Measurements from ENCODE around the gene SART1.
"Not testable (repeated sequence)": the region's sequence is repeated elsewhere in the genome, so short reads cannot be mapped to it uniquely, and the experiment has no call there.

SART1 gene

DNA sequence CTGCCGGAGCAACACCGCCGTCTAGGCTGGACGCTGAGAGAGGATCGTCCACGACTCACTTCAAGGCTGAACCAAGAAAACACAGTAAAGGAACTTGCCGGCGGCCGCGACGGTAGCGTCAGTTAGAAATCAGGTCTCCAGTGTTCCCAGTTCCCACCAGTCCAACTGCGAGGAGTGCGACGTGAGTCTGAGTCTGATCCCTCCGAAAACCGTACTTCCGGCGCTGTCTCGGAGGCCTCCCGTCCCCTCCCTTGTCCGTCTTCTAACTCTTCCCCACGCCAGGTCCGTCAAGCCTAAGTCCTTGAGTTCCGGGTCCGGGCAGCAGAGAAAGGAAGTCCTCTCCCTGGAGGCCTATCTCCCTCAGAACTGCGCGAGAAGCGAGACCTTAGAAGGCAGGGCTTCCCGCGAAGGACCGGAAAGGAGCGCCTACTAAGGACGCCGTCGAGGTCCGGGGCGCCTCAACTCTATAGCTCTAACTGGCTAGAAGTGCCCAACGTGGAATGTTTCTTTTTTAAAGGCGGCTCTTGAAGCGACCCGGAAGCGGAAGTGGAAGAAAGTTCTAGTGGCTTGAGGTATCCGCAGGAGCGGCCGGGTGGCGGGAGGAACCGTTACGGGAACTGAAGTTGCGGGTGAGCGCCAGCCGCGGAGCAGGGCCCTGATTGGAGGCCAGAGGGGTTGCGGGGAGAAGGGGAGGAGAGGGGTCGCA is 40.6 kb downstream of the SART1 start, which contains the start of the genes BANF1 and EIF1AD:
Gene BANF1, plus strand, starts transcription at position 562 of the 706 bp plus-strand sequence. CDS start 748 bp downstream, outside the sequence.
Gene EIF1AD, minus strand, starts transcription at position 216 of the 706 bp plus-strand sequence. CDS start 1,768 bp downstream, outside the sequence.
- DNase-seq, result peak; percentile 95 to 99

DNA sequence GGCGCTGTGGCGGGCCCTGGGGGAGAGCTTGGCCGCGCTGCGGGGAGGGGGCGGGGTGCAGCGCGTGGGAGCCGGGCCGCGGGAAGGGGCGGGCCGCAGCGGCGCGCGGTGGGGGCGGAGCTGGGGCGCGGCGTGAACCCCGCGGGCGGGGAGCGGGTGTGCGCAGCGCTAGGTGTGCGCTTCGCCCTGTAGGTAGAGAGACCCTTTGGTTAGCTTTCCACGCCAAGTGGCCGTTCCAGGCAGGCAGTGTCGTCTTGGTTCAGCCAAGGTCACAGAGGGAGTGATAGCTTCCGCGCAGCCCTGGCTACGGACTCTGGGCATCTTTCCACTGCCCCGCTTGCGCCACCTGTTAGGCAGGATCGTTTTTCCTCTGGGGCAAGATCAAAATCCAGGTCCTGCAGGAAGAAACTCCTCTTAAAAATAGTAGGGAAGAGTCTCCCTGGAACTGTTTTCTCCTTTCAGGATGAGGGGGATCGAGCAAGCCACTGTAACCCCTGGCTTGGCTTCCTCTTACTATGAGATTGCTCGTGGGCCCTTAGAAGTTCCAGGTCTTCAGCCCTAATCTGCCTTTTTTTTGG is 41.2 kb downstream of the SART1 start:
- DNase-seq, result peak in 1 of 2 experiments; percentile 56

DNA sequence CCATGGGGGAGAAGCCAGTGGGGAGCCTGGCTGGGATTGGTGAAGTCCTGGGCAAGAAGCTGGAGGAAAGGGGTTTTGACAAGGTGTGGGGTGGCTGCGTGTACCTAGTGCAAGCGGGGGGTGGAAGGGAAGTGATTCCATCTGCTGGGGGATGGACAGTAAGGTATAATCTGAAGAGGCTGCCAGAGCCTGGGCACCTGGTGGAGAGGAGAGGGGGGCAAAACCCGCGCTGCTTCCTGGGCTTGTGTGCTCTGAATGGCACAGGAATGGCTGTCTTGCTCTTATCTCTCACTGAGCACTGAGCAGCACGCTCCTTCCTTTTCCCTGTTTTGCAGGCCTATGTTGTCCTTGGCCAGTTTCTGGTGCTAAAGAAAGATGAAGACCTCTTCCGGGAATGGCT is 41.8 kb downstream of the SART1 start:
- no peak for DNase-seq

DNA sequence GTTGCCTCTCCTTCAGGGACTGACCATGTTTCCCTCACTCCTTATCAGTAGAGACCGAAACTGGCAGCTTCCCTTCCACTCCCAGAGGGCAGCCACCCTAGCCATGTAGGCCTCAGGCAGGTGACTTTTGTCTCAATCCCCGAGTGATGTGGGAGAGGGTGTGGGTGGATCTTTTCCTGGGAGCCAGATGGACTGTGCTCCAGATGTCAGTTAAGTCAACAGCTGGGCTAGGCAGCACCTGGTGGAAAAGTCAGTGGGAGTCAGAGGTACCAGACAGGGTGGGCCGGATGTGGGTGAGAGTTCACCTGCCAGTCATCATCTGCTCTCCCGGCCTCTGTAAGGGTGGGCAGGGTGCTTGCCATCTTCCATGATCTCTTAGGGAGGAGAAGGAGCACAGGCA is 42.7 kb downstream of the SART1 start:
- DNase-seq, result no peak

DNA sequence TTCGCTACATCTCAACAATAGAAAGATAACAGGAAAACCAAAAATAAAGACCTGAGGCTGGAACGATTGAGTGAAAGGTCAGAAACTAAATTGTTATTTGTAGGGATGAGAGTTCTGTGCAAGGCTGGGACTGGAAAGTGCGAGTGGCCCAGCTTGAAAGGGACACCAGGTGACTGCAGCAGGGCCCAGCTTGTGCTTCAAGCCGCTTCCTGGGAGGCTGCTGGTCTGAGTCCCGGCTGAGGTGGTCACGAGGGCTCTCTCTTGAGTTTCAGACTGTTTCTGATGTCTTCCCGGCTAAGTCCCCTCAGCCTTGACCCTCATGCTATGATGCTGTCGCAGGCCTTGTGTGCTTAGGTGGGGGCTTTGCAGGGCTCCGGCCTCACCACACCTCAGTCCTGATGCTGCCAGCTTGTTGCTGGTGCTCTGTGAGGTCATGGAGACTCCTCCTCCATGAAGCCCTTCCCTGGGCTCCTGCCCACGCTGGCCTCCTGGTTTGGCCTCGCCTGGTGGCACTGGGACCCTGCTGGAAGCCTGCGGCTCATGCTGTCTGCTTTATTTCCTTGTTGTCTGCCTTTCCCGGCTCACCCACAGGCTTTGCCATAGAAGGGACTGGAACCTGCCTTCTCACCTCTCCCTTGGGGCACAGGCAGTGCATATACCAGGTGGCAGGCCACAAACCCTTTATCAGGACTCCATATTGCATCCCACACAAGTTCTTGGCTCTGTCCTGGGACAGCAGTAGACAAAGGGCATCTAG is 44.8 kb downstream of the SART1 start:
- no peak for DNase-seq

DNA sequence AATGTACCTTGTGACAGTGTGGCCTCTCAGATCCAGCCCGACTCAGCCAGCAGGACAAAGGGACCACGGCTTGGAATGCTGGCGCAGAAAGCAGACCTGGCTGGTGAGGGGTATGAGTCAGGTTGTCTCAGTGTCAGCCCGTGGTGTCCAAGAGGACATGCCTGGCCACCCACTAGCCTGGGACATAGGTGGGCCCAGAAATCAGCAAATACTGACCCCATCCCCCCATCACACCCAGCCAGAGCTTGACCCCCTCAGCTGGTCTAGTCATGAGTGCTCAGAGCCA is 45.3 kb downstream of the SART1 start:
- DNase-seq, result no peak

DNA sequence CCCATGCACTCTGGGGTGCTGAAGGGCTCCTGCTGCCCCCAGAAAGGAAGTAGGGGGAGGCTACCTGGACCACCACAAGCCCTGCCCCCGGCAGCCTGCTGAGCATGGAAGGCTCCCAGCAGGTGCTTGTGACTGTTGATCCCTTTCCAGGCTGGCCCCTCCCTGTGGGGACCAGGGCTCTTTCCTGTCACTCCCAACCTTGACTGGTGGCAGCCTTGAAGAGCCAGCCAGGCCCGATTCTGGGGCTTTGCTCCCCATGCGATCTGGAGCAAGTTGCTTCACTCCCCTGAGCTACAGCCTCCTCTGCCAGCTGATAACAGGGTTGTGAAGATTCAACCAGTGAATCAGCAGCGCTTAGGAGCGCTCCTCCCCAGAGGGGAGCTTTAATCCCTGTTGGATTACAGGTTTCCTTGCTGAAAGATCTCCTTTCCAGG is 45.7 kb downstream of the SART1 start:
- no peak for DNase-seq

DNA sequence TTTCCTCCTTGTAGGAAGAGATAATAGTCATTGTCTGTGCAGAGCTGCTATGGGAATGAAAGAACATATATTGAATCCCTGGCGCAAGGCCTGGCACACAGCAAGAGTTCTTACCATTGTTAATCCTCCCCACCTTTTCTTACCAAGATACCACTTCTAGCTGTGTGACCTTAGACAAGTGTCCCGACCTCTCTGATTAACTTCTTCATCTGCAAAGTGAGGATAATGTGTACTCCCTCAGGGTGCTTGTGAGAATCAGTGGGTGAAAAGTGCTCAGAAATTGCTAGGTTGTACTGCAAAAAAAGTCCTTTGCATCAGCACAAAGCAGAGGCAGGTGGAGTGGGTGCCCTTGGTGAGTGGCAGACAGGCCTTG is 46.5 kb downstream of the SART1 start:
- DNase-seq, result no peak

DNA sequence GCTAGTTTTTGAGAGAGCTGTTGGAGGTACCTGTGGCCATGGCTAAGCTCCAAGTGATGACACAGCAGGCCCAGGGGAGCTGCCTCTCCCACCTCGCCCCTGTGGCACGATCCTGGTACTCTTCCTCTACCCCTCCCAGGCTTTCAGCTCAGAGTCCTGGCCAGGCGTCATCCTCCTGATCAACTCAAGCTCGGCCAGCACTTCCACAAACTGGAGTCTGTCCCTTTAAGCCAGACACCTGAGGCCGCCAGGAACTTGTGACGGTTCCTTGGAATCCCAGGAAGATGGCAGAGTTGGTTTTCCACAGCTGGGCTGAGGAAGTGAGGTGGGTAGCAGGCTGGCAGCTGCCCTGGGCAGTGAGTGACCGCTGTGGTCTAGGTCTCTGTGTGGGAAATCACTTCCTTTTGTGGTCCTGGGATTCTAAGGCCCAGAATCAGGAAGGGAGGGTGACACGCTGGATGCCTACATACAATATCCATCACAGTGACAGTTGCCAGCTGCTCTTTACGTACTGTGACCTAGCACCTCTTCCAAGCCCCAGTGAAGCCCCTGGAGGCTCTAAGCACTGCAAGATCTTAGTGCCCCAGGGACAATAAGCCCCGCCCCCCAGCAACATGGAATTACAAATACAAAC is 47.1 kb downstream of the SART1 start:
- DNase-seq, result no peak

DNA sequence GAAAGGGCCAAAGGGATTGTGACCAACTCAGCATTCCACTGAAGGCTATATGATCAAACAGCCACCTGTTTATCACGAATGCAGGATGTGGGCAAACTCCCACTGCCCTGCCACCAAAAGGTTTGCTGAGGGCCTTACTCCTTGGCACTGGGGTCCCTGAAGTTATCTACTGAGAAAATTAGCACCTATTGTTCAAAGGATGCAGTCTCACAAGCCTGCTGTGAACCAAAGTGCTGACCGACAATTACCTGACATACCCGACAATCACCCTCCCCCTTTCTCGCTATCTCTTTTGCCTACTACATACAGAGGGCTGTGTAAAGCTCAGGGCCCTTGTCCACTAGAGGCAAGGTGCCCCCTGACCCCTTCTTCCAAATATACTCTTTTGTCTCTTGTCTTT is 48.5 kb downstream of the SART1 start:
- not testable (repeated sequence) for DNase-seq

DNA sequence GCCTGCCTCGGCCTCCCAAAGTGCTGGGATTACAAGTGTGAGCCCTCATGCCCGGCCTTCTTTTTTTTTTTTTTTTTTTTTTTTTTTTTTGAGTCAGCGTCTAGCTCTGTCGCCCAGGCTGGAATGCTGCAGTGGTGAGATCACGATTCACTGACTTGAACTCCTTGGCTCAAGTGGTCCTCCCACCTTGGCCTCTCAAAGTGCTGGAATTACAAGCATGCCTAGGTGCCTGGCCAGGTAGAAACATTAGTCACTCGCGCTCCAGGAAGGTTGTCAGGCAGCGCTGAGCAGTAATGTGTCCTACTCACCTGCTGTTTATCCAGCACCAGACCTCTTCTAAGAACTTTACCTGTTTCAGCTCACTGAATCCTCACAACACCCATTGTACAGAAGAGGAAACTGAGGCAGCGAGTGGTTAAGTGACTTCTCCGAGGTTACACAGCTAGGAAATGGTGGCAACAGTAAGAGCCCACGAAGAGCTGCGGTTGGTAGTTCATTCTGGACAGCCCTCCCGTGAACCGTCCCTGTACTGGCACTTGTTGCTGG is 49.8 kb downstream of the SART1 start:
- DNase-seq, result no peak

DNA sequence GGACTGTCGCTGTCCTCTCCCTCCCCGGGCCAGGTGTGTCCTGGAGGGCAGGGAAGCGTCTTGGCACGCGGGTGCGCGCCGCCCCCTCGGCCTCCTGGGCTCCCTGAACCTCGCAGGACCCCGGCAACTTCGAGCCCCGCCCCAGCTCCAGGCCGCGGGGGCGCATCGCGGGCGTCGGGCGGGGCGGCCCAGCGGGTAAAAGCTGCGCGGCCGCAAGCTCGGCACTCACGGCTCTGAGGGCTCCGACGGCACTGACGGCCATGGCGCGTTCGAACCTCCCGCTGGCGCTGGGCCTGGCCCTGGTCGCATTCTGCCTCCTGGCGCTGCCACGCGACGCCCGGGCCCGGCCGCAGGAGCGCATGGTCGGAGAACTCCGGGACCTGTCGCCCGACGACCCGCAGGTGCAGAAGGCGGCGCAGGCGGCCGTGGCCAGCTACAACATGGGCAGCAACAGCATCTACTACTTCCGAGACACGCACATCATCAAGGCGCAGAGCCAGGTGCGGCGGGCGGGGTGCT is 50.3 kb downstream of the SART1 start, which contains the start of gene CST6:
Gene CST6, plus strand, starts transcription at position 224 of the 519 bp plus-strand sequence. Its CDS starts 37 bp downstream, at position 261.
- DNase-seq, result no peak

DNA sequence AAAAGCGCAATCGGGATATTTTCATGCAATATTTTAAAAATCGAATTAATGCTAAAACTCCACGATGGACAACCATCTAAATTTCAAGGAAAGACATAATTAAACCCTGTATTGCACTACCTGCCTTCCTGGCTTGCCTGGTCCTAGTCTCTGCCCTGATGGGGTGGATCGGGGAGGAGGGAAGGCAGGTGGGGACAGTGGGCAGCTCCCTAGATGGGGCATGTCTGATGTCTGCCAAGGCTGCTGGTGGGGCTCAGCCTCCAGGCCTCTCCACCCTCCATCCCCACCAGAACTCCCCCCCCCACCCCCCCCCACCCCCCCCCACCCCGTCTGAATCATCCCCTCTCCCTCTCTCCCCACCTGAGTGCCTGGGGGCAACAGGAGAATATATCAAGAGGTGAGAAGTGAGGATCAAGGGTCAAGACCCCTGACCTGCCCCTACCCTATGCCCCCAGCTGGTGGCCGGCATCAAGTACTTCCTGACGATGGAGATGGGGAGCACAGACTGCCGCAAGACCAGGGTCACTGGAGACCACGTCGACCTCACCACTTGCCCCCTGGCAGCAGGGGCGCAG is 50.9 kb downstream of the SART1 start:
- no peak for DNase-seq

DNA sequence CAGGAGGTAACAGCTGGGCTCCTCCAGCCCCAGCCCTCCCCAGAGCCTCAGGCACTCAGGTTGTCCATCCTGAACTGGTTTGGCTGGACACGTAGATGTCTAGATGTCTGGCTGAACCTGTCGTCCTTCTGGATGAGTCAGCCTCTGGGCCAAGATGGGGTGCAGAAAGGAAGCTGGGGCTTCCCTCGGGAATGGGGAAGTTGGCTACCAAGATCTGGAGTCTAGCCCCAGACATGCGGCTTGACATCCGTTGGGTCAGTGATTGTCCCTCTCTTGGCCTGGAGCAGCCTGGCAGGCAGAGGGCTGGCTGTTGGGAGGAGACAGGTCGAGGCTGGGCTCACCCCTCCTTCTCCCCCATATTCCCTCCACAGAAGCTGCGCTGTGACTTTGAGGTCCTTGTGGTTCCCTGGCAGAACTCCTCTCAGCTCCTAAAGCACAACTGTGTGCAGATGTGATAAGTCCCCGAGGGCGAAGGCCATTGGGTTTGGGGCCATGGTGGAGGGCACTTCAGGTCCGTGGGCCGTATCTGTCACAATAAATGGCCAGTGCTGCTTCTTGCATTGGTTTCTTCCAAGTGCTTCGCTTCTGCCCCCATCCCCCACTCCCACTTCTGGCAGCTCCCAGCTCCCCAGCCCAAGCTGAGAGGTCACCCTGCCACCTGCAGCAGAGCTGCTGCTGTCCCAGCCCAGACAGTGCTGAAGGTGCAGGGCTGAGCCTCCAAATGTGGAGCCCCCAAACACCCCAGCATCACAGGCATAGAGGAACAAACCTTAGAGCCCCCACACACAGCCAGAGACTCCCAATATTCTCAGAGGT is 51.6 kb downstream of the SART1 start:
- no peak for DNase-seq

DNA sequence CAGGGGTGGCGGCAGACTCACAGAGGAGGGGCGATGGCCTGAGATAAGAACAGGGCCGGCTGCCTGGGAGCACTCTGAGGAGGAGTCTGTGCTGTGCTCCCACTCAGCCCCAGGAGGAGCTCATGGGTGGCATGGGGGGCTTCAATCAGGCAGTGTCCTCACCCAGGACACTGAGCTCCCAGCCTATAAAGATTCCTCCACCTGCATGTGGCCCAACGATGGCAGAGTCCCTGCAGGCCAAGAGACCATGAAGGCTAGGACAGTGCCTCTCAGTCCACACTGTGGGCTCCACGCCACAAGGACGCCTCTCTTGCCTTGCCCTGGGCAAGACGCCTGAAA is 52.2 kb downstream of the SART1 start:
- no peak for DNase-seq

DNA sequence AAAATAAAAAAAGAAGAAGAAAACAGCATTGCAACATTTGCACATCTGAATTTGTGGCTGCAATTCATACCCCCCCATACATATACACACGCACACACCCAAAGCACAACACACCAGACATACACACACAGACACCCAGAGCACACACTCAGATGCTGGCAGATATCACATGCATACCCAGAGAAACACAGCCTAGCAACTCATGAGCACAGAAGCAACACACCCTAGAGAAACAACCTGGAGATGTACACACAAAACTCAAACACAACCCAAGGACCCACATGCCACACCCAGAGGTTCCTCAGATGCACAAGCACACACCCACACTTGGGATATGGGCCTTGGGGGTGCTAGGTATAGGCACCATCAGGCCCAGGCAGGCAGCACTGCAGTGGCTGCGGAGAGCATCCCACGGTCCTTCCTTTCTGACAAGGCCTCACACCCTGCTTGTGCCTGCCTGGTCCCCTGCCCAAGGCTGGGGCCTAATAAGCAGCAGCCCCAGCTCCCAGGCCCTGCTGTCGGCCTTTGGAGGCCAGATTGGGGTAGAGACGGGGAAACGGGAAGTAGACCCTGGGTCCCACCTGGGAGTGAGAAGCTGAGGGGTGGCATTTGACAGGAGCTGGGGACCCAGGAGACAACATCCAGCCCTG is 53.4 kb downstream of the SART1 start:
- peak in 1 of 2 experiments; percentile 68 for DNase-seq

DNA sequence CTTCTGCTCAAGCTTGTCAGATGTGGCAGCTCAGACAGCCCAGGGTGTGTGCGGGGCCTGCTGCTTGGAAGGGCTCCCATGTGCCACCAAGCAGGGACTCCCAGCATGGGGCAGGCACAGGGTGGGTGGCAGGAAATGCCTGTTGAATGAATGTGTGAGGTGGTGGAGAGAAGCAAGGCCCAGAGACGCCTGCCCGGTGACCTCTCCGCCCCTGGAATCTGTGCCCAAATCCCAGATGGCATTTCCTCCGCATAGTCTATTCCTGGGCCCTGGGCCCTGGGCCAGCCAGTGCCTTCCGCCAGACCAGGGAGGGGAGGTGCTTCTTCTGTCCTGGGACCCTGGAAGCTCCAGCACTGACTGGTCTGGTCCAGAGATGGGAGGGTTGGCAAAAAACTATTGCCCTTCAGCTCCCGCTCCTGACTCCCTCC is 53.9 kb downstream of the SART1 start:
- DNase-seq, result peak; percentile 95 to 97

DNA sequence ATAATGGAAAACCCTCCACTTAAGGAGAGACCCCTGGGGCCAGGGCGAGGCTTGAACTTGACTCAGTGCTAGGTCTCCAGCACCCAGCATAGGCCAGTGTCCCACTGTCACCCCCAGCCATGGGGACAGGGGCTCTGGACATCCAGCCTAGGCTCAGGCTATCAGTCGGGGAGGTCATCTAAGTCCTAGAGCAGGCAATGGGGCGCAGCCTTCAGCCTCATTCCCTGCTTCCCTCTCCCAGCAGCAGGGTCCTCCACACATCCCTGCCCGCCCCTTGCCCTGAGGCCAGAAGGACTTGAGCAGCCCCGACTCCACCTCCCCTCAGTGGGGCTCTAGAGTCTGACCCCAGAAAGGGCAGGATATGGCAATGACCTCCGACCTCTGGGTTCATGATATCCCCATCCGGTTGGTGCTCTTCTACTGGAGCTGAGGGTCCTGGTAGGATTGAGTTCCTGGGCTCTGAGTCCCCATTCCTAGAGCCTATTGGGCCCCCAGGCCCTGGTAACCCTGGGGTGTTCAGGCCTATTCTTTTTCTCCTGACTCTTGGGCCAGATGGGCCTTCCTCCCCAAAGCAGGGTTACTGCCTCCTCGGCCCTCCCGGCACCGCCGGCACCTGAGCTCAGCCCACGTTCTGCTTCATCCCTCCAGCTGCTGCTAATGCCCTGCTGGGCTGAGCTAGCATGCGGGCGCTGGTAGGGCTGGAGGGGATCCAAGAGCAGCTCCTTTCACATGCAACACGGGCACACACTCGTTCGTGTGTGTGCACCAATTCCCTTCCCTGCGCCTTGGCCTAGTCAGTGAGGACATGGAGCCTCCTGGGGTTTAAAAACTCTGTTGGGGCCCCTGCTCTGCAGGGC is 54.6 kb downstream of the SART1 start:
- DNase-seq, result no peak

DNA sequence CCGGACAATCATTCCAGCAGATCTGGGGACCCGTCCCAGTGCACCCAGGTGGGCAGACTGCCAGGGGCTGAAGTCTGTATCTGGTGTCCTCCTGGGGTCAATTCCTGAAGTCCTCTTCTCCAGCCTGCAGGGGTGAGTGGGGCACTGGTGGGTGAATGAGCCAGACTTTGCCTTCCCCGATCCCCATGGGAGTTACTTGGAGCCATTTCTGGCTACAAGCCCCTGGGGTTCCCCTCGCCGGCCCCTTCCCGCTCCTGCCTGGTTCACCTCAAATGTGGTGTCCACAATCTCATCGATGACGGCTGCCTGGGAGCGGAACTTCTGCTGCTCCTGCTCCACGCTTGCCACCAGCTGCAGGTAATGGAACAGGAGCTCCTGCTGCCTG is 55.3 kb downstream of the SART1 start:
- no peak for DNase-seq

DNA sequence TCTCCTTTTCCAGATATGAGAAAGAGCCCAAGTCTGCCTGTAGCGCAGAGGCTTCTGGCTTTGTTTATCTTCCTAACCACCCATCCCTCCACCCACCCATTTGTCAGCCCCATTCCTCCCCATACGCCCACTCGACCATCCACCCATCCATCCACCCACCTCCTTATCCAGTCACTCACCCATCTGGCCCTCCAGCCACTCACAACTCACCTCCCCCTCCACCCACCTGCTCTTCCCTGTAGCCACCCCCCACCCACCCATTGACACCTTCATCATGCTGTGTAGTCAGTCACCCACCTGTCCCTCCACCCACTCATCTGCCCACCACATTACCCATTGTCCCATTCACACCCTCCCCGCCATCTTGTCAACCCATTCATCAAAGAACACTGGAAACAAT is 55.8 kb downstream of the SART1 start:
- no peak for DNase-seq
